Left renal cortex interstitium (tissue), 4 donors: ENCODE results near the gene CD1D. TPM values are rescaled to one million over a fixed set of nuclear protein-coding genes. Genes with fewer than 3 reads are reported as not detected.

Experiments
- polyA plus RNA-seq, 4 donors: library from polyadenylated mRNA; unstranded; fragments of 120-200 nt; gene quantifications; one replicate each; pipeline ENCODE4 v1.2.1, GENCODE V29; 2013; ENCODE audit not compliant: insufficient read length in 4 of 4

The CD1D gene
- polyA plus RNA-seq, 4 donors: 5.4 to 7.6 (median 6.0) TPM

Other genes with a start within 250 kb of the CD1D start
- gene KIRREL1, start 187.2 kb upstream of the CD1D start, polyA plus RNA-seq: 100 to 1,000 TPM; 167 to 186 (median 179) TPM
- not detected for gene CD1A, start 73.5 kb downstream of the CD1D start, polyA plus RNA-seq
- gene CD1C, start 109.0 kb downstream of the CD1D start, polyA plus RNA-seq: 1 to 10 TPM in 3 of 4 donors, under 1 TPM in 1; 0.90 to 1.8 (median 1.2) TPM
- not detected for gene CD1B, start 150.6 kb downstream of the CD1D start, polyA plus RNA-seq
- gene CD1E, start 173.0 kb downstream of the CD1D start, polyA plus RNA-seq: under 1 TPM in 1 of 4 donors, not detected in 3; 0.13 TPM
- not detected for gene OR10T2, start 218.6 kb downstream of the CD1D start, polyA plus RNA-seq
- under 1 TPM in 1 of 4 donors, not detected in 3; 0.05 TPM for gene OR10K2, start 245.3 kb downstream of the CD1D start, polyA plus RNA-seq